B cell (primary cell): ENCODE measurements around the gene DHRS1.
A peak's percentile ranks its signal among the peaks of the same experiment; 100 is the strongest.

ENCODE experiments used
- CTCF ChIP-seq: fragments of 200-600 bp; IDR thresholded peaks from one replicate; pipeline ENCODE4 v1.8.0; 2022; ENCODE audit warnings: antibody characterized with exemption, mild to moderate bottlenecking
- EZH2 ChIP-seq: IDR thresholded peaks from 2 replicates; pipeline ENCODE4 v1.6.1; 2012; ENCODE audit warnings: borderline replicate concordance, low read depth, mild to moderate bottlenecking, moderate library complexity, low read length; ENCODE audit not compliant: insufficient read depth, poor library complexity, severe bottlenecking

- TF ChIP-seq CTCF: peak; percentile 67
- TF ChIP-seq EZH2: no peak
Observed at GRCh38 chr14:24310646-24311604, 11.3 kb upstream of the DHRS1 start, which contains the start of gene LTB4R.
